Suppressor macrophage treated with lipopolysaccharide for 4 hours (primary cell): Measurements from ENCODE around the gene WBP2NL.
"Not testable (repeated sequence)": the region's sequence is repeated elsewhere in the genome, so short reads cannot be mapped to it uniquely, and the experiment has no call there.

Source experiments
- DNase-seq: peaks from one replicate; pipeline ENCODE4 v3.0.0-alpha.2; 2020

Gene WBP2NL, protein sequence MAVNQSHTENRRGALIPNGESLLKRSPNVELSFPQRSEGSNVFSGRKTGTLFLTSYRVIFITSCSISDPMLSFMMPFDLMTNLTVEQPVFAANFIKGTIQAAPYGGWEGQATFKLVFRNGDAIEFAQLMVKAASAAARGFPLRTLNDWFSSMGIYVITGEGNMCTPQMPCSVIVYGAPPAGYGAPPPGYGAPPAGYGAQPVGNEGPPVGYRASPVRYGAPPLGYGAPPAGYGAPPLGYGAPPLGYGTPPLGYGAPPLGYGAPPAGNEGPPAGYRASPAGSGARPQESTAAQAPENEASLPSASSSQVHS

DNA sequence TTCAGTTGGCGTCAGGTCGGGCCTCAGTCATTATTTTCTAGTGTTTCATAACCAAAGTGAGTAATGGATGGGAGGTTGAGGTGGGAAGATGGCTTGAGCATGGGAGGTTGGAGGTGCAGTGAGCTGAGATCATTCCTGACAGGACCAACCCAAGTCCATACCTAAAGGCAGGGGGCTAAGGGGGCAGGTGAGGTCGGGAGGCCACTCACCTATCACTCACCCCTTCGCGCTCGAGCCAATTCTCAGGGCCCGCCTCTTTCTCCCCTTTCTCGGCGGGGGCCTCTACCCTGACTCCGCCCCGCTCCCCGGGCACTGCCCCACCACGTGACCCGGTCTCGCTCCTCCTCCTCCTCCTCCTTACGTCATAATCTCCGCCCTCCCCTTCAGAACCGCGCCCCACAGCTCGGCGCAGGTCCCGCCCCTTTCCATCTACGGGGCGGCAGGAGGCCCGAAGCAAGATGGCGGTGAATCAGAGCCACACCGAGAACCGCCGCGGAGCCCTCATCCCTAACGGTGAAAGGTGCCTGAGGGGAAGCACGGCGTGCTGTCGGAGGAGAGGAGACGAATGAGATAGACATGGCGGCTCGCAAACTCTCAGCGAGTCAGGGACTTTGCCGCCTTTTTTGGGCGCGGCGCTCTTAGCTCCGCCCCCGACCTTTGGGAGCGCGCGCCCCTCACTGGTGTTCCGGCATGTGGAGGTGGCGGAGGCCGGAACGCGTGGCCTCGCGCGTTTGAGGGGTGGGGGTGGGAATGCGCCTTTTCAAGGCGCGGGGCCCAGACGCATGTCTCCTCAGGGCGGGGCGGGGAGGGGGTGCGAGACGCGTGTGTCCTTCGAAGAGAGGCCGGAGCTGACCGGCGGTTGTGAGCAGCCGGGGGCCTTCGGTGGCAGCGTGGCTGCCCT lies at the start of gene WBP2NL:
Gene WBP2NL (plus strand): TSS at position 428 of the 901 bp plus-strand sequence. CDS start 31 bp downstream, at position 459.
- peak; percentile 89 for DNase-seq

DNA sequence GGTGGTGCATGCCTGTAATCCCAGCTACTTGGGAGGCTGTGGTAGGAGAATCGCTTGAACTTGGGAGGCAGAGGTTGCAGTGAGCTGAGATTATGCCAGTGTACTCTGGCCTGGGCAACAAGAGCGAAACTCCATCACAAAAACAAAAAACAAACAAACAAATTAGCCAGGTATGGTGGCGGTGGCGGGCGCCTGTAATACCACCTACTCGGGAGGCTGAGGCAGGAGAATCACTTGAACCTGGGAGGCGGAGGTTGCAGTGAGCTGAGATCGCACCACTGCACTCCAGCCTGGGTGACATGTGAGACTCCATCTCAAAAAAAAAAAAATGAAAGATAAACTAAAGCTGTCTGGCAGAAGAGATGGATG lies 49.7 kb upstream of the WBP2NL start:
- DNase-seq, result not testable (repeated sequence)

DNA sequence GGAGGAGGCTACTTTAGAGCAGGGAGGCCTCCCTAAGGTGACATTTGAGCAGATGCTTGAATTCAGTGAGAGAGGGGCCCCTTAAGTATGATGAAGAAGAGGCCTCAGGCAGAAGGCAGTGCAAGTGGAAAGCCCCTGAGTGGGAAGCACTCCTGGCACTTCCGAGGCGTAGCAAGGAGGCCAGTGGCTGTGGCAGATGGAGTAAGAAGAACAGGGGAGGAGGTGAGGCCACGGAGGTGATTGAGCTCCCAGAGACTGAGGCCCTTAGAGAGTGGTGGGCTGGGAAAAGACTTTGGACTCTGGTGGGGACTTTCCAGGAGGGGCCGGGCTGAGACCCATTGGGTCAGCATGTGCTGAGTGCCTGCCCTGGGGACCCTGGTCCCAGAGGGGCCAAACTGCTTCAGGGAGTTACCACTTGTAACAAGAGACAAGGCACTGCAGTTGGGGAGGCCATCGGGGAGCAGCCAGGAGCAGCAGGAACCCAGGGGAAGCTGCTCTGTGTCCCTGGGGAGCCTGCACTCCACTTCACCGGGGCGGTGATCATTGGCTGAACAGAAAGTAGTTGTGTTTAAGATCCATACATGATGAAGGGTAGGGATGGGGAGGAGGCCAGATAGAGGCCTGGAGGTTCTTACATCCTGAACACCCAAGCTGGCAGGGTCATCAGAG lies 49.2 kb upstream of the WBP2NL start:
- no peak for DNase-seq

DNA sequence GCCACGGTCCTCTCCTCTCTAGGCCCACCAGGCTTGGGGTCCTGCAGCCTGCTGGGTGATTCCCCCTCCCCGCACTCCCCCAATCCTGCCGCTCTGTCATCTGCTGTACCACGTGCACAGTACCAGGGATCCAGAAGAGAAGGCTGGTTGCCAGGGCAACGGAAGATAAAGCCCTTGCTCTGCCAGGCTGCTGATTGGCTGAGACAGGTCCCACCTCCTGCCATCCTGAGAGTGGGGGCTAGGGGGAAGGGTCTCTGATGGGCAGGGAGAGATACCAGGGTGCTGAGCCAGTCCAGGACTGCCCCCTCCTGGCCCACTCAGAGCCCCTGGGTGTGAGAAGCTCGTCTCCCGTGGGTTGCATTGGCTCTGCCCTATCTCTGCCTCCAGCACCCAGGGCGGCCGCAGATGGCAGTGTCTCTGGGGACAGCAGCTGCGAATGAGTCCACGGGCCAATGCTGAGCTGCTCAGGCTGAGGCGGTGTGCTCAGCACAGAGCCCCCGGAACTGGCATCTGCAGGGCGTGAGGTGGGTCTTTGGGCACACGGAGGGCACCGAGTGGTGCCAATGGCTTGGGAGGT lies 46.6 kb upstream of the WBP2NL start, which contains the start of gene SMIM45:
Gene SMIM45 (plus strand): TSS at position 253 of the 577 bp plus-strand sequence.
- no peak for DNase-seq

DNA sequence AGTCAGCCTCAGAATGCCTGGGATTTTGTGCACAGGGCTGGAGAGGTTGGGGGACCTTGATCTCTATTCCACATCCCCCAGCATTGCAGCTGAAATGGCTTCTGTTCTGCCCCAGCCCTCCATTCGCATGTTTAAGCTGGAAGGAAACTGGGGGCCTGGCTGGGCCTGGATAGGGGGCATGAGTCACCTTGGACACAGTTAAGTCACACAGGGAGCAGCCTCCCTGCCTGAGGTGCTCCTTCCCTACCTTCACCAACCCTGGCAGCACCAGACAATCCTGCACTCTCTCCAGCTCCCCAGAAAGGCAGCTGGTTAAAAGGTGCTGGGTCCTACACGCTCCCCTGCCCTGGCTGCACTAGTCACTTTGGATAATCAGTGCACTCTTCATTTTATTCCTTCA lies 45.9 kb upstream of the WBP2NL start:
- DNase-seq, result no peak

DNA sequence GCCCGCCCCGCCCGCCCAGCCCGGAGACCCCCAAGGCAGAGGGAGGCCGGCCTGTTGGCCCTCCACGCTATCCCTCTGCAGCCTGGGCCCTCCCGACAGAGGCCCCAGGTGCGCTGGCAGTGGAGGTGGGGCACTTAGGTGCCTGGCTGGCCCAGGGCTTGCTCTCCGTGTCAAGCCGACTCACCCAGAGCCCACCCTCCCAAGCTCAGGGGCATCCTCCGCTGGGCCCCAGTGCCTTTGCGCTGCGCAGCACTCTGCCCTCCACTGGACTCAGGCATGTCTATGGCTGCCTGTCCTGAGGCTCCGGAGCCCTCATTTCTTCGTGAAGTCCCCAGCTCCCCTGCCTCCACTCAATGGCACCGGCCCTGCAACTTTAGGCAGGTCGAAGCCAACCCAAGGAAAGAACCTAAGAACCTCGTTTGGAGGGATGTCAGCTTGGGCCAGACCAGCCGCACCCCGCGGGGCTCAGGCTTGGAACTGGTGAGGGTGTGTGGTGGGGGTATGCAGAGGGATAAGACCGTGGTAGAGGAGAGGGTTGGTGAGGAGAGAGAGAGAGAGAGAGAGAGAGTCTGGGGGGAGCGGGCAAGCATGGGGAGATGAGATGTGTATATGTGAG lies 40.5 kb upstream of the WBP2NL start:
- DNase-seq, result no peak

DNA sequence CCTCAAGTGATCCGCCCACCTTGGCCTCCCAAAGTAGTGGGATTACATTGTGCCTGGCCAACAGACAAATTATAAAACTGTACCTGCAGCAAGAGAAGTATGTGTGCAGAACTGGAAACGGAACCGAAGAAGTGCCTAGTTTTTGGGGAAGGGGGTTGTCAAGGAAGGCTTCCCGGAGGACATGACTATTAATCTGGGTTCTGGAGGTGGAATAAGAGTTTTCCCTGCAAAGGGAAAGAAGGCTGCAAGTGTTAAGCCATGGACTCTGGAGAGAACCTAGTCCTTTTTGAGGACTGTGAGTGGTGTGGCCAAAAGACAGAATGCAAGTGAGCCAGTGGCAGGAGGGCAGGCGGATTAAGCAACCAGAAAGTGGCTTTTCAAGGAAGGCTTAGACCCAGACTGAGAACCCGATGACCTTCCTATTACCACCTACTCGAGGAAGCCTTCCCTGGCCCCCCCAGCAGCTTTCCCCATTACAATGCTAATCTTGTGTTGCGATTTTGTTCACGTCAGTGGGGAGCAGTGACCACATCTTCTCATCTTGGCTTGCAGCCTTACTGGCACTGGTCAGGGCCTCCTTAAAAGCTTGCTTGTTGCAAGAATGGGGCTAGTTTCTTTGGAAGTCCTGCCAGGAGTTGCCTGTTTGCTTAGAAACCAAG lies 35.0 kb upstream of the WBP2NL start:
- DNase-seq, result no peak

DNA sequence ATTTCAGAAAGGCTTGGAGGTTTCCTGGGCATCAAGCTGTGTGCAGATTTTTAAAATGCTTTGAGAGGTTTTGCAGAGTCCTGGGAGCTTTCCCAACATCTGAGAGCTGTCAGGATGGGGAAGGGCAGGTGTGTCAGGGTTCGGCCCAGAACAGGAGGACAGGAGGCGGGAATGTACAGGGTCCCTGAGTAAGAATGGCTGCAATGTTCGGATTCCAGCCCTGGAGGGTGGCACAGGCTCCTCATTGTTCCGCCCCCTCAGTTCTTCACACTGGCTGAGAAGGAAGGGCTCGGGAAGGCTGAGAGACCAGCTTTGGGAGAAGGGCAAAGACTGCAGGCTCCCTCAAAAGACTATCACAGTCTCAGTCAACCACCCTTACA lies 34.5 kb upstream of the WBP2NL start:
- DNase-seq, result no peak

DNA sequence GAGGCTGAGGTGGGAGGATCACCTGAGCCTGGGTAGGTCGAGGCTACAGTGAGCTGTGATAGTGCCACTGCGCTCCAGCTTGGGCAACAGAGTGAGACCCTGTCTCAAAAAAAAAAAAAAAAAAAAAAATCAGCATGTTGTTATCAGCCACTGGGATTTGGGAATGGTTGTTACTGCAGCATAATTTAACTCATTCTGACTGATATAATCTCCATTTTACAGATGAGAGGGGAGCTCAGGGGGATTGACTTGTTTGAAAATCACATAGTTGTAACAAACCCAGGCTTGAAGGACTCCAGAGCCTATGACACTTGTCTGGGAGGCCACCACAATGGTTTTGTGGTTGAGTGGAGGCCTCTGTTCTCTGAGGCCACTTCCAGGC lies 32.4 kb upstream of the WBP2NL start:
- DNase-seq, result no peak

DNA sequence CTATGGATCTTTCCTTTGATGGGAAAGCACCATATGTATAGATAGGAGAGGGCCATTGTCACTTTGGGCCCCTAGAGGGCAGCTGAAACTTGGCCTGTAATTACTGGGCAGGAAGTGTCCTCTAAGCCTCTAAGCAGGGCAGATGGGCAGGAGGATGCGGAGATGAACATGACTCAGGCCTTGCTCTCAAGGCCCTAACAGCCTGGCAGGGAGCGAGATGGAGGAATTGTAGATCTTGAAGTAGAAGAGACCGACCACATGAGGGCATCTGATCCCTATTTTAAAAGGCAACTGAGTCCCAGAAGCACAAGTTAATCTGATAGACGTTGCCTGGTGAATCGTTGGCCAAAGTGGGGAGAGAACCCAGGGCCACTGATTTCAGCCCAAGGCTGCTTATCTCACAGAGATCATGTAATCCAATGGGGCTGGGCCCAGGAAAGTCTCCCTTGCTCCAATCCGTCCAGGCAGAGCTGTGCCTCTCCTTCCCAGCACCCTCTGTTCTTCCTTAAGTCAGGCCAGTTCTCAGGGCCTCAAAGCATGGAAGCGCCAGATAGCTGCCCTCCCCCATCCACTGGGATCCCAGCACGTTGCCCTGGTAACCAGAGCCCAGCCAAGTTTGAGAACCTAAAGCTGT lies 31.9 kb upstream of the WBP2NL start:
- DNase-seq, result peak; percentile 88

DNA sequence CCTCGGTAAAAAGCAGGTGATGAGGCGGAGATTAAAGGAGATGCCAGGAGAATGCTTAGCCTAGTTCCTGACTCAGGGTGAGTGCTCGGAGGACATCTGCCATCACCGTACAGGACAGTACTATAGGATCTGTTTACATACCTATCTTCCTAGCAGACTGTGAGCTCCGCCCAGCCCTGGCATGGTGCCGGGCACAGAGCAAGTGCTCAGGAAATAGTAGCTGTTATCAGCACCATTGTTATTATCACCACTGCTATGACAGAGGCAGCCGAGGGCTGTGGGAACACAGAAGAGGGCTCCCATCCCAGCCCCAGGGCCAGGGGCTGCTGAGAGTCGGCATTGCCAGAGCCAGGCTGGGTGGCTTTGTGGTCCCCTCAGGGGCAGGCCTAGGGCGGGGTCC lies 30.0 kb upstream of the WBP2NL start:
- no peak for DNase-seq

DNA sequence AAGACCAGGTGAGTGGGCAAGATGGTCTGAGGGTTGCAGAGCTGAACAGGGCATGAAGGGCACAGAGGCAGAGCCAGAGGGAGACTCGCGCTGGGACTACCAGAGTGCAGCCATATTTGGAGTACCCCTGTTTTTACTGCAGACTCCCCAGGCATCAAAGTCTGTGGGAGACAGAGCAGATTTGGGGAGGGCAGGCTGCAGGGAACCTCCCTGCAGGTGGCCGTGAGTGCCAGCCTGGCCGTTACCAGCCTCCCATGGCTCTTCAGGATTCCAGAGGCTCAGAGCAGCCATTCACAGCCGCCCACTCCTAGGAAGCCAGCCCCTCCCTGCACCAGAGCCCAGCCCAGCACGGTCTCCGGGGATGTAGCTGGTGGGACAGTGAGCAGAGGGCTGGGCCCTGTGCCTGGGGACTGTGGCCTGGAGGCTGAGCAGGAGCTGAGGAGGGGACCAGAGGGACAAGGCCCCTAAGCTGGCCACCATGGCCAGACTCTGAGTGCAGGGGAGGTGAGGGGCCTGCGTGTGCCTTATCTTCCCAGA lies 29.4 kb upstream of the WBP2NL start, which contains the start of gene SEPTIN3:
Gene SEPTIN3 (plus strand): TSS at position 334 of the 537 bp plus-strand sequence. CDS start 2,050 bp downstream, outside the sequence.
- DNase-seq, result no peak

DNA sequence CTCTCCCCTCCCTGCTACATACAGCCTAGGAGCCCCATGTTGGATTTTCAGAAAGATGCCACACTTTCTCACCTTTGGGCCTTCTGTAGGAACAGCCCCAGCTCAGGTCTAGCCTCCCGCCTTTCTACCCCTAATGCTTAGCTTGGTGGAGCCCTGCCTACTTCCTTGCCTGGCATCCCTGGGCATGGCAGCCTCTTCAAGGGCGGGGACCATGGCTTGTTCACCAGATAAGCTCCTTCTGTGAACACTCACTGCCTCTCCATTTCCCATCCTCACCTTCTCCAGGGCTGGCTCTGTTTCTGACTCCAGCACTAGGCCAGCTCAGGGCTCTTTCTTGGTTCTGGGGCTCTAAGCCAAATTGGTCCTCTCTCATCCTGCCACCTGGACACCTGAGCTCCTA lies 28.0 kb upstream of the WBP2NL start:
- no peak for DNase-seq

DNA sequence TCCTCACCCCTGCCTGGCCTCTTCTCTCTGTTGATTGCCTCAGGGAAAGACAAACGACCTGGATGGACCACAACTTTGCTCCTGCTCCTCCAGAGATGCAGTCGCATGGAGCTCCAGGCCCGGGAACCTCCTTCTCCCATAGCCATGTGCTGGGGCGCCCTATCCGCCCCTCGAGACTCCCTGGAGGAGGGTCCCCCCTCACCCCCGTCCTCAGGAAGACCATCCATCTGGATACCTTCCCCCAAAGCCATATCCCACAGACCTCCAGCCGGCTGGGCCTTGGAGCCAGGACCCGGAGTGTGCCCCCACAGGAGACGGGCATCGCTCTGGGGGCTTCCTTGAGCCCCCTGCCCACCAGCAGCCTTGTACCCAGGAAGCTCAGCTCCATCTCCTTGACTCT lies 27.2 kb upstream of the WBP2NL start:
- DNase-seq, result no peak

DNA sequence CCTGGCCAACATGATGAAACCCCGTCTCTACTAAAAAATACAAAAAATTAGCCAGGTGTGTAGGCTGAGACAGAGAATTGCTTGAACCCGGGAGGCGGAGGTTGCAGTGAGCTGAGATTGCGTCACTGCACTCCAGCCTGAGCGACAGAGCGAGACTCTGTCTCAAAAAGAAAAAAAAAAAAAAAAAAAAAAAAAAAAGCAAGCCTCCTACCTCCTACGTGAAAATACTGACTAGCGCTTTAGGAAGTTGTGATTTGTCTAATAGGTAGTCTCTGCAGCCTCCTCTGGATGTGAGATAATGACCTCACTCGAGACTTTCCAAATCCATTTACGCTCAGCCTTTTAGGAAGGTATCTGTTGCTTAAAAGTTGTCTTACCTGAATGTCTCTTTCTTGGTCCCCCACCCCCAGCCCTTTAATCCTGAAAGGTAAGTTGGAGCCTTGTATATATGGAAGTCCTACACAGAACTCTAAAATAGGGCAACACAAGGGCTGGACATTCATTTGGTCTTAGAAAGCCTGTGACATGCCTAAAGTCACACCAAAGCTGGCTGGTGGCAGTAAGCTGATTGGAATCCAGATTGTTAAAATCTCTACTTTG lies 23.8 kb upstream of the WBP2NL start:
- no peak for DNase-seq

DNA sequence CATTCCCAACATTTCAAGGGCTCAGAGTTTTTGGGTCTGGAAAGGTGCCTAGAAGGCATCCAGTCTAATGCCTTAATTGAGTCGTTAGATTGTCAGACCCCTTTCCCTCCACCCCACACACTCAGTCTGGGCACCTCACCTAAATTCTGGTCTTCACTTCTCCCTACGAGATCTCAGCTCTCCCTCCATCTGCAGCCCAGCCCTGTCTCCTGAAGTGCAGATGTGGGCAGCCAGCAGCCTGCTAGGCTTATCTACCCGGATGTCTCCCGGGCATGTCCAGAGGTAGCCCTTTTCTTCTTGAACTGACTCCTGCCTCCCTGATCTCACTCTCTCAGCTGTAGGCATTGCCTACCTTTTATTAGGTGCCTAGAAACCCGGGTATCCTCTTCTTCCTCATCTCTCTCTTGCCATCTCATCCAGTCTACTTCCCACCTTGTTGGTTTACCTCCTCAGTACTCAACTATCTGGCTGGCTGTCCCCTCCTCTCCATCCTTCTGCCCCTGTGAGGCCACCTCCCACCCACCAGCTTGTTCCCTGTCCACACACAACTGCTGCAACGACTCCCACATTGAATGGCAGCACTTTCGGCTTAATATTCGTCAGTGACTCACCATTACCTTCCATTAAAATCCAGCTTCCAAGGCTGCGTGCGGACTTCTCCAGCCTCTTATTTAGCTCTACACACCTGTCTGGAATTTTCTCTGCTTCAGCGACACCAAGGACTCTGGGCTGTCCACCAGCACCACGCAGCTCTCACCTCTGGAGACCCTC lies 23.1 kb upstream of the WBP2NL start:
- DNase-seq, result no peak

DNA sequence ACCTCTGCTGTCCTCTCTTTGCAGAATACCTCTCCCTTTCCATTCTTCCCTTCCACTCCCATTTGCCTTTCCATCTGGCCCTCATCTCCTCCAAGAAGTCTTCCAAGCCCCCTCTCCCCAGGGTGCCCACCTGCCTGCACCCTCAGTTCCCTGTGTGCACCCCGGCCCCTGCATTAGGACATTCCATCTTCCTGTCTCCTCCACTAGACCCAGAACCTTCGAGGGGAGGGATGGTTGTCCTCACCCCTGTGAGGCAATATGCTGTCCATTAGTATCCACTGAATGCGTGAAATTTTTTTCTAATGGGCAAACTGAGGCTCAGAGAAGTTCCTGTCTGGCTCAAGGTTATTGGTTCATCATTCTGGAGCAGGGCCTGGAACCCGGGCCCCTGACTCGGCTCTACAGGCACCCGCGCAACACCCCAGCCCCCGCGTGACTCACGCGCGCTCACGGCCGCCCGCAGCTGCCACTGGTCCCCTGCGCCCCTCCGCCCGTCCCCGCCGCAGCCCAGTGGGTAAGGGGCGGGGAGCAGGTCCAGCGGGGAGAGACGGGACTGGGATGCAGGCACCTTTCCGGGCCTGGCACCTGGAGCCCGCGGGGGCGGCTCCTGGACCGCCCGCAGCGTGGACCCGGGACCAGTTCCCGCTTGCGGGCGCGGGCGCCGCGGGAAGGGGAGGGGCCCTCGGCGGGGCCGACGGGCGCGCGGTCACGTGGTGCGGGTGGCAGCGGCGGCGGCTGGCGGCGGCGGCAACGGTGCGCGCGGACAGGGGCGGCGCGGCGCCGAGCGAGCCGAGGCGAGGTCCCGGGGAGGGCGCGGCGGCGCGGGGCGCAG lies 22.3 kb upstream of the WBP2NL start:
- DNase-seq, result peak; percentile 35

DNA sequence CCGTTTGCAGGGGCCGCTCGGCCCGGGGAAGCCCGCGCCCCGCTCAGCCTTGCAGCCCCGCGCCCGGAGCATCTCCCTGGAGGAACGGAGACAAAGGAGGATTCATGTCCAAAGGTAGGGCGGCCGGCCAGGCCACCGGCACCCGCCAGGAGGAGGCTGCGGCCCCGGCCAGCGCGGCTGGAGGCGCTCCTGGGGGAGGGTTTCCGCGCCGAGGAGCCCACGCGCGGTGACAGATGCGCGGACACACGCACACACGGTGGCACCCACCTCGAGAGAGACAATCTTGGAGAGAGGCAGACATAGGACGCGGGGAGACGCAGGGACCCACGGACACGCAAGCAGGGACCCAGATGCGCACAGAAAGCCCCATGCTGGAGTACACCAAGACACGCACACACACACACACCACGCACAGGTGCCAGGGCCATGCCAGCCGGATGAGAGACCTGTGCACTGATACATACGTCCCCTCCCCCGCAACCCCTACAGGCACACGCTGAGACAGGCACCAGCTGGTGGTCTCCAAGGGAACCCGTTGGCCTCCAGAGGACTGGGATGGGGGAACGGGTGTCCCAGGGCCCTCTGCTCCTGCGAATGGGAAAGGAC lies 21.5 kb upstream of the WBP2NL start:
- no peak for DNase-seq

DNA sequence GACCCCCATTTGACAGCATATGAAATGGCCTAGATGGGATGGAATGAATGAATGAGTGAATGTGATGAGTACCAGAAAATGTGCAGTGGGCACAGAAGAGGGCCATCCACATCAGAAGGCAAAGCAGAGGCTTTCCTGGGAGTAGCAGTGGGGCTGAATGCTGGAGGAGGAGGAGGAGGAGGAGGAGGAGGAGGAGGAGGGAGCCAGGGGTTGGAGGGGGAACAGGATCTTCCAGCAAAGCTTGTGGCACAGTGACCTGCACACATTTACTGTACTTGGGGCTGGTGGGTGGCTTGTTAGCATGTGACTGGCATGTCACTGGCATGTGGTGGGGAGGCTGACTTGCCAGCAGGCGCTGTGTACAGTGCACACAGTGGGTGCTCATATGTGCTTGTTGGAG lies 19.9 kb upstream of the WBP2NL start:
- no peak for DNase-seq
